MV-4-11 (cell line): ENCODE results near the gene GSTP1.
A peak's percentile ranks its signal among the peaks of the same experiment; 100 is the strongest.
"Not testable (repeated sequence)": the region's sequence is repeated elsewhere in the genome, so short reads cannot be mapped to it uniquely, and the experiment has no call there.

Experiments
- DNase-seq: peaks from one replicate; lab custom pipeline; 2025; lab: John Stamatoyannopoulos, UW

GSTP1 gene

DNA sequence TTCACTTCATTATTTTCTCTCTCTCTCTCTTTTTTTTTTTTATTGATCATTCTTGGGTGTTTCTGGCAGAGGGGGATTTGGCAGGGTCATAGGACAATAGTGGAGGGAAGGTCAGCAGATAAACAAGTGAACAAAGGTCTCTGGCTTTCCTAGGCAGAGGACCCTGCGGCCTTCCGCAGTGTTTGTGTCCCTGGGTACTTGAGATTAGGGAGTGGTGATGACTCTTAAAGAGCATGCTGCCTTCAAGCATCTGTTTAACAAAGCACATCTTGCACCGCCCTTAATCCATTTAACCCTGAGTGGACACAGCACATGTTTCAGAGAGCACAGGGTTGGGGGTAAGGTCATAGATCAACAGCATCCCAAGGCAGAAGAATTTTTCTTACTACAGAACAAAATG, 13.8 kb downstream of the GSTP1 start:
- not testable (repeated sequence) for DNase-seq

DNA sequence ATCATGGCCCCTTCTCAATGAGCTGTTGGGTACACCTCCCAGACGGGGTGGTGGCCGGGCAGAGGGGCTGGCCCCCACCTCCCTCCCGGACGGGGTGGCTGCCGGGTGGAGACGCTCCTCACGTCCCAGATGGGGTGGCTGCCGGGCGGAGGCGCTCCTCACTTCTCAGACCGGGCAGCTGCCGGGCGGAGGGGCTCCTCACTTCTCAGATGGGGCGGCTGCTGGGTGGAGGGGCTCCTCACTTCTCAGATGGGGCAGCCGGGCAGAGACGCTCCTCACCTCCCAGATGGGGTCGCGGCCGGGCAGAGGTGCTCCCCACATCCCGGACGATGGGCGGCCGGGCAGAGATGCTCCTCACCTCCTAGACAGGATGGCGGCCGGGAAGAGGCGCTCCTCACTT, 14.4 kb downstream of the GSTP1 start:
- DNase-seq: not testable (repeated sequence)

GRCh38 chr11:67599149-67599548, 15.5 kb downstream of the GSTP1 start:
- no peak for DNase-seq

- DNase-seq: peak; percentile 63
These were observed 16.9 kb downstream of the GSTP1 start for GRCh38 chr11:67600324-67601029.

DNA sequence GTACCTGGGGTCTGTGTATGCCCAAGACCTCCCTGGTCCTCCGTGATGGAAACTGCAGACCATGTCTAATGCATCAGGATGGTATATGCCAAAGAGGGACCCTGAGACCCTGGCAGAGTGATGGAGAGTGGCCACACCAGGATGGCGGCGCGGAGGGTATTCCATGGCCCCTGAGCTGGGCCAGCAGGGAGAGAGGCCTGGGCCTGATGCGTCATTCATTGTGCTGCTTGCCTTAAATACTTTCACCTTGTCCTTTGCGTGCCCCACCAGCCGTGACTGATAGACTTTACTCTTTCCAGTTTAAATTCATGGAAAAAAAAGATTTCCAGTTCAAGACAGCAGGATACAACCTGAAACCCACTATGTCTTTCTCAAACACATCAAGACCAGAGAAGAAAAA, 17.5 kb downstream of the GSTP1 start:
- no peak for DNase-seq

DNA sequence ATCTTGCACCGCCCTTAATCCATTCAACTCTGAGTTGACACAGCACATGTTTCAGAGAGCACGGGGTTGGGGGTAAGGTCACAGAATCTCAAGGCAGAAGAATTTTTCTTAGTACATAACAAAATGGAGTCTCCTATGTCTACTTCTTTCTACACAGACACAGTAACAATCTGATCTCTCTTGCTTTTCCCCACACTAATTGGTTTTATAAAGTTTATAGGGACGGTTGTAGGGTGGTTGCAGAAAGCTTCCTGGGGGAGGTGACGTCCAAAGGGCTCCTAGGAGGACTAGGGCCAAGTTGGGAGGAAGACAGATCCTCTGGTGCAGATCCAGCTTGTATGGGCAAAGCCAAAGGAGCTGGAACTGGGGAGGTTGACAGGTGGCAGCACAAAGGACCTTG, 20.5 kb downstream of the GSTP1 start:
- DNase-seq: not testable (repeated sequence)

DNA sequence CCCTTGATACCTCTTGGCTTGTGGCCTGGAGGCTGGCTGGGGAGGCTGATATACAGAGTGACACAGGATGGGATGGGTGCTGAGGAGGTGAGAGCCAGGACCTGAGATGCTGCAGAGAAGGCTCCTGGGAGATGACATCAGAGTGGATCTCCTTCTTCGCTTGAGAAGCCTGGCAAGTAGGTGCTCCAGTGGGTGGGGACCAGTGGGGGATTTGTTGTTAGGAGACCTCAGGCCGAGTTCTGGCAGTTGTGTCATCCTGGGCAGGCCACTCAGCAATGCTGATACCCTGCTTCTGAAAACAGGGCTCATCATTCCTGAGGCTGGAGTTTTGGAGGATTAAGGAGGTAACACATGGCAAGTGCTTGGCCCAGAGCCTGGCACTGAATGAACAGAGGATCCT, 21.2 kb downstream of the GSTP1 start:
- DNase-seq: no peak

DNA sequence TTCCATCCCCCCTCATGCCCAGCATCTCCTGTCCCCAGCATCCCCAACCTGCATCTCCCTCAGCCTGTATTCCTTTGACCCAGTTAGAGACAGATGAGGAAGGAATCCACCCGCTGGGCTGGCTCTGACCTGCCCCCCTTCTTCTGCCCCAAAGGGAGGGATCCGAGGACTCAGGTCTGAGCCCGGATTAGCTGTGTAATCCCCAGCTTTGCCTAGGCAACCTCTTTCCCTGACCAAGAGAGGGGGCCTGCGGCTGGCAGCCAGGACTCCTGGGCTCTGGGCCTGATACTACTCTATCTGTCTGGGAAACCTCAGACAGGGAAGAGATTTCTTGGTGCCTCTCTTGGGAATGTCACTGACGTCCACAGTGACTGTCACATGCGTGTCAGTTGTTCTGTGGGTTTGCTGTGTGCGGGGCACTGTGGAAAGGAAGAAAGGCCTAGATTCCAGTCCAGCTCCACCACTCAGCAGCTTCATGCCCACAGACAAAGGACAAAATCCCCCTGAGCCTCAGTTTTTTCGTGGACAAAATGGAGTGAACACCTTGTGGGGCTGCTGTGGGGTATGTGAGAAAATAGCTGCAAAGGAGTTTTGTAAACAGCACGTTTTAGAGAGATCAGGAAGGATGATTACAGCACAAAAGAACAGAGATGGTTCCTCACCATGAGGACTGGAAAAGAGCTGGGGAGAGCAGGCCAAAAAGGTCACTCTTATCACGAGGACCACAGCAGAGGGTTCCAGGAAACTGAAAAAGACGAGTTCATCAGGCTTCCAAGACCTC, 21.8 kb downstream of the GSTP1 start:
- DNase-seq: no peak

- no peak for DNase-seq
These were observed 22.5 kb downstream of the GSTP1 start for GRCh38 chr11:67606093-67606491.

DNA sequence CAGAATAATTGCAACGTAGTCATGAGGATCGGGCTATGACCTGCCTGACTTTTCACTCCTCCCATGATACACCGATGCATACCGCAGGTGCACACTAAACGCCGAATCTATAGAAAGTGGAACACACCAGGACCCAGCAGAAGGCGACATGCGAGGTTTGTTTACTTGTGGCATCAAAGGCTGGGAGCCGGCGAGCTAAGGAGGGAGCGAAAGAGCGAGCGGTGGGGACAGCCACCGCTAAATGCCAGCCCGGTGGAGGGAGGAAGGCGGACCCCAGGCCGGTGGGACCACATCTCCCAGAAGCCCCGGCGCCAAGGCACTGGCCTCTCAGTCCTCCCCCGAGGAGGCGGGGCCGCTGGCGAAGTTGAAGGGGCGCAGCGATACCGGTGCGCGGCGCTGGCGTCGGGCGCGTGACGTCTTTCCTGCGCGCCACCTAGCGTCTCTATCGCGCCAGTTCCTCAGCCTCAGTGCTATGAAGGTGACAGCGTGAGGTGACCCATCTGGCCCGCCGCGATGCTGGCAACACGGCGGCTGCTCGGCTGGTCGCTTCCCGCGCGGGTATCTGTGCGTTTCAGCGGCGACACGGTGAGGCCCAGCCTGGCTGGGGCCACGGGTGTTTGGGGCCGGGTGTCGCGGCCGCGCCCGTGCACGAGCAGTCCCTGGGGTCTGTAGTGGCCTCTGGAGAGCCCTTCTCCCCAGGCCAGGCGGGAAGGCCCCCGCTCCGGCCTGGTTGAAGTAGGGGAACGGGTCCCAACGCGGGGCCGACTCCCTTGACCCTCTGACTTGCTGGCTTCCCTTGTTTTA, 23.1 kb downstream of the GSTP1 start, which contains the start of gene NDUFV1:
Gene NDUFV1, plus strand, starts transcription at position 445 of the 804 bp plus-strand sequence. Its CDS starts 69 bp downstream, at position 514.
- peak; percentile 90 for DNase-seq

- no peak for DNase-seq
These were observed 23.9 kb downstream of the GSTP1 start for GRCh38 chr11:67607507-67607906.

DNA sequence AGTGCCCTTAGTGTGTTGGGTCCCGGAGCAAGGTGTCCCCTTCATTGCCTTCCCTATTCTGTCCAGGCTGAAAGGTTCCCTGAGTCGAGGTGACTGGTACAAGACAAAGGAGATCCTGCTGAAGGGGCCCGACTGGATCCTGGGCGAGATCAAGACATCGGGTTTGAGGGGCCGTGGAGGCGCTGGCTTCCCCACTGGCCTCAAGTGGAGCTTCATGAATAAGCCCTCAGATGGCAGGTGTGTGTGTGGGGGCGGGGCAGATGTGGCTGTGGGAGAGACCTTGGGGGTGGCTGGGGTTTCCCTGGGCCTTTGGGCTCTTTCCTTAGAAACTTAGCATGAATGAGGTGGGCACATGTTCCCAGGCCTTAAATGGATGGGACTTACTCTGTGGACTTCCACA, 24.9 kb downstream of the GSTP1 start:
- no peak for DNase-seq

DNA sequence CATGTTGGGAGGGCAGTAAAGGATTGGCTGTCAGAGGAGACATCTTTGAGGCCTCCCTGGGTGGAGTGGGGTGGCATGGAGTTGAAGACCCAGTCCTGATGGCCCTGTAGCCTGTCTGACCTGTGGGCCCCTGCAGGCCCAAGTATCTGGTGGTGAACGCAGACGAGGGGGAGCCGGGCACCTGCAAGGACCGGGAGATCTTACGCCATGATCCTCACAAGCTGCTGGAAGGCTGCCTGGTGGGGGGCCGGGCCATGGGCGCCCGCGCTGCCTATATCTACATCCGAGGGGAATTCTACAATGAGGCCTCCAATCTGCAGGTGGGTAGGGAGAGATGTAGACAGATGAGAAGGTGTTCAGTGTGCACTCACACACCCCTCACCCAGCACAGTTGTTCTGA, 25.7 kb downstream of the GSTP1 start:
- DNase-seq: no peak

DNA sequence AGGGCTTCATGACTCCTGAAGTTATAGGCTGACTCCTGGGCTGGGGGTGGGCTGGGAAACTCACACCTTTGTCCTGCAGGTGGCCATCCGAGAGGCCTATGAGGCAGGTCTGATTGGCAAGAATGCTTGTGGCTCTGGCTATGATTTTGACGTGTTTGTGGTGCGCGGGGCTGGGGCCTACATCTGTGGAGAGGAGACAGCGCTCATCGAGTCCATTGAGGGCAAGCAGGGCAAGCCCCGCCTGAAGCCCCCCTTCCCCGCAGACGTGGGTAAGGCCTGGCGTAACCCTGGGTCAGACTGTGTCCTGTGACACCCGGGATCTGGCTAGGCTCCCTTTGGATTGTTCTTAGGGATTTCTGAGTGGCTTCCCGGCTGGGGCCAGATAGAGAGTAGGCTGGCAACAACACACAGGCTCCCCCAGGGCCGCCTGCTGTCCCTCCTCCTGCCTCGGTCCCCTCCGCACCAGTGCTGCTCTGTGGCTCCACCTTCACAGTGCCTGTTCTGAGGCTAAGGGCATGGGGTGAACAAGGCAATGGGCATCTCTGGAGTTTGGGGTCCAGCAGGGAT, 26.8 kb downstream of the GSTP1 start:
- no peak for DNase-seq

GRCh38 chr11:67611165-67611564, 27.6 kb downstream of the GSTP1 start:
- DNase-seq: no peak

GRCh38 chr11:67611704-67612587, 28.3 kb downstream of the GSTP1 start:
- DNase-seq: no peak

GRCh38 chr11:67612751-67613150, 29.1 kb downstream of the GSTP1 start:
- no peak for DNase-seq

- no peak for DNase-seq
These were observed 29.8 kb downstream of the GSTP1 start for GRCh38 chr11:67613313-67613959.

GRCh38 chr11:67613960-67614715, 30.5 kb downstream of the GSTP1 start:
- peak; percentile 87 for DNase-seq
